Left ventricle myocardium inferior (tissue), 1 donor: Measurements from ENCODE around the gene MYEF2. TPM values are rescaled to one million over a fixed set of nuclear protein-coding genes. Genes with fewer than 3 reads are reported as not detected.

Experiments
- DNase-seq: peaks from one replicate; pipeline ENCODE4 v3.0.0-alpha.2; 2020
- H3K27ac ChIP-seq: fragments of 200-600 bp; replicated peaks from 2 replicates; pipeline ENCODE4 v1.8.0; 2021
- H3K27me3 ChIP-seq: fragments of 200-600 bp; 2 replicates; pipeline ENCODE4 v1.8.0; 2021; ENCODE audit warnings: low read depth
- H3K36me3 ChIP-seq: fragments of 200-600 bp; 2 replicates; pipeline ENCODE4 v1.8.0; 2021
- H3K4me1 ChIP-seq: fragments of 200-600 bp; 2 replicates; pipeline ENCODE4 v1.8.0; 2021
- H3K4me3 ChIP-seq: fragments of 200-600 bp; 2 replicates; pipeline ENCODE4 v1.8.0; 2021; ENCODE audit warnings: mild to moderate bottlenecking, moderate library complexity
- H3K9me3 ChIP-seq: fragments of 200-600 bp; replicated peaks from 2 replicates; pipeline ENCODE4 v1.8.0; 2021
- CTCF ChIP-seq: fragments of 200-600 bp; IDR thresholded peaks from 2 replicates; pipeline ENCODE4 v1.8.0; 2021; ENCODE audit warnings: antibody characterized with exemption, mild to moderate bottlenecking, borderline replicate concordance
- intact Hi-C: fragments of 100-400 bp; cut with micrococcal nuclease; formaldehyde crosslinking; loops from one replicate; pipeline ENCODE4 v1.11.0; 2022
- total RNA-seq: library from RNA; stranded (reverse); fragmentation: NEBNext Ultra II Directional; extraction: Animal tissue kit (Norgen Biotek cat#: 25700); gene quantifications from one replicate; pipeline ENCODE4 v1.2.1, GENCODE V29; 2021
- donor health status: DM: no; HTN: yes; CAD: no; lungs with severe emphysema.

MYEF2 gene
- total RNA-seq, 1 donor from 2014 or later: 11.9 TPM

DNA sequence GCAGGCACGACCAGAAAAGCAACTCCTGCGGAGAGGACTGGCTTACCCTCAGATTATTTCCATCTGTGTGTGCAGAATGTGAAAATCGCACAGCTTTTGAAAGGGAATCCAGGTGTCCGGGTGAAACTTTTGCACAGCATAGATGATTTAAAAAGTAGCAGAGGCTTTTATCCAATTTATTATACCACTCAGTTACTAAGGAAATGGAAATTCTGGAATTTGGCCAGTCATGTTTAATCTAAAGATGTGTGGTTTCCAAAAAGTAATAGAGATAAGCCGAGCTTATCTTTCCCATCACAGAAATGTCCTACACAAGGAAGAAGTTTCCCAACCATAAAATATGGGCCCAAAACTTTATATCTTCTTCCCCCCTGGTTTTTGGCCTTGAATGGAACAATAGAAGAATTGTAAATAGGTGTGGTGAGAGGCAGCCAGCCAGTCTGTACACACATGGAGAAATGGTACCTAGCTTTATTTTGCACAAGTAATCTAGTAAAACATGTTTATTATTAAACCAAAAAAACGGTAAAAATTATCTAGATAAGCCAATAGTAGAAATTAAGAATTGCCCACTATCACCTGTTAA, 76.6 kb downstream of the MYEF2 start:
- H3K27me3 ChIP-seq: peaks cover 65% of the 10 kb centered on the region
- no peak overlapping the region for H3K27ac ChIP-seq
- intact Hi-C loops: no loop called here
- H3K9me3 ChIP-seq: no peaks in the 10 kb centered on the region
- H3K4me3 ChIP-seq: no peak overlapping the region
- DNase-seq: no peak
- TF ChIP-seq CTCF: no peak
- H3K4me1 ChIP-seq: no peaks in the 10 kb centered on the region
- H3K36me3 ChIP-seq: no peaks in the 10 kb centered on the region

DNA sequence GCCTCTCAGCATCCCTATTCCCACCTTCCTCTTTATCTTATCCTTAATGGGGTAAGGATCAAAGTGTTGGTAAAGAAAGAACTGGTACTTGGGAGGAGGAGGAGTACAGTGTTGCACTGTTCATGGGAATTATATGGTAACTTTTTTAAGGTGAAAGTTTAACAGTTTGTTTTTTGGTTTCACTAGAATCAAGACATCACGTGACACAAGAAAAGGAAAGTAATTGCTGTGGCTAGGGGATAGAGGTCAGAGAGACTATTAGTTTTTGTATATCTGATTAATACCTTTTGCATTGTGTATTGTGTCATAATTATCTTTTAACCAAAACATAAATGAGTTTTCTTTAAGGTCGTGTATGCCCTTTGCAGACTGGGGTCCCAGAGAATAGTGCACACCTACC, 80.8 kb downstream of the MYEF2 start:
- H3K4me3 ChIP-seq: no peak overlapping the region
- TF ChIP-seq CTCF: no peak
- H3K9me3 ChIP-seq: no peaks in the 10 kb centered on the region
- H3K36me3 ChIP-seq: no peaks in the 10 kb centered on the region
- H3K27me3 ChIP-seq: peaks cover 57% of the 10 kb centered on the region
- intact Hi-C loops: no loop called here
- no peaks in the 10 kb centered on the region for H3K4me1 ChIP-seq
- DNase-seq: no peak
- no peak overlapping the region for H3K27ac ChIP-seq

DNA sequence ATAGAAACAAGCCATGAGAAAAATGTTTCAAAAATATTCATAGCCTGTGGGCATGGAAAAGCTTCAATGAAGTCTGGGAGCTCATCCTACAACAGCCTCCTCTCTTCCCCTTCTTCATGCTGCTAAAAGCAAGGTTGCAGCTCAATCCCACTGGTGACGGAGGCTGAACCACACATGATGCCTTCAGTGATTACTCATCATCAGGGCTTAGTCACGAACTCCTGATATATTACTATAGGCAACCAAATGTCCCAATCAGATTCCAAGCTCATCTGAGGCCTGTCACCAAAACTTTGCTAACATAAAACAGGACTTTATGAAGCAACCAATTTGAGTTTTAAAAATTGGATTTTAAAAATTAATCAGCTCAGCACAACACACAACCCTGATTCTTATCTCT, 81.3 kb downstream of the MYEF2 start:
- Histone ChIP-seq H3K9me3 (no peaks in the 10 kb centered on the region), H3K27me3 (peaks cover 57% of the 10 kb centered on the region), H3K27ac (no peak overlapping the region), H3K4me3 (no peak overlapping the region), H3K4me1 (no peaks in the 10 kb centered on the region), H3K36me3 (no peaks in the 10 kb centered on the region)
- TF ChIP-seq CTCF: no peak
- DNase-seq: no peak
- intact Hi-C loops: no loop called here

GRCh38 chr15:48096355-48096786, 81.7 kb downstream of the MYEF2 start:
- no peak for TF ChIP-seq CTCF
- intact Hi-C loops: no loop called here
- H3K36me3 ChIP-seq: no peaks in the 10 kb centered on the region
- no peak overlapping the region for H3K4me3 ChIP-seq
- no peaks in the 10 kb centered on the region for H3K9me3 ChIP-seq
- peaks cover 61% of the 10 kb centered on the region for H3K27me3 ChIP-seq
- no peak overlapping the region for H3K27ac ChIP-seq
- no peak for DNase-seq
- no peaks in the 10 kb centered on the region for H3K4me1 ChIP-seq

DNA sequence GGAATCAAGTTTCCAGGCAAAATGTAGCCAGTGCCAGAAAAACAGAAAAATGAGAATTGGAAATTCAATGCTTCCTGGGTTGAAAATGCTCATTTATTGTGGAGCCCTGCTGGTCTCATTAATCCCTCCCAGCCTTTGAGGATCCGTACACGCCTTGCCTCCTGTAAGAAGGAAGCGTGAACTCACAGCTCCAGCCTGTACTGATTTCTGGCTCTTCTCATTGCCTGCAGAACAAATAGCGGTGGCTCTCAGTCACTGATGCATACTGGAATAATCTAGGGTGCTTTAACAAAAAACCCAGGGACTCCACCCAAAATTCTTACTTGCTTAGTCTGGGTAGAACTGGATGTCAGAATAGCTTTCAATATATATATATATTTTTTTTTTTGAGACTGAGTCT, 86.6 kb downstream of the MYEF2 start:
- Histone ChIP-seq H3K27me3 (peaks cover 74% of the 10 kb centered on the region), H3K27ac (no peak overlapping the region), H3K9me3 (no peaks in the 10 kb centered on the region), H3K36me3 (no peaks in the 10 kb centered on the region), H3K4me3 (no peak overlapping the region), H3K4me1 (no peaks in the 10 kb centered on the region)
- TF ChIP-seq CTCF: no peak
- DNase-seq: no peak
- intact Hi-C loops: no loop called here
